AG04450 (cell line): ENCODE data around the gene C1orf21. TPM values are rescaled to one million over a fixed set of nuclear protein-coding genes. Genes with fewer than 3 reads are reported as not detected.

Experiments
- CTCF ChIA-PET: fragments of 300-600, 350-600 bp; formaldehyde crosslinking; extraction: SDS; loops from one replicate; lab custom pipeline; 2022; ENCODE audit warnings: antibody characterized with exemption, inconsistent platforms; lab: Charles Lee
- POLR2A ChIA-PET: fragments of 350-600 bp; formaldehyde crosslinking; extraction: SDS; loops from one replicate; lab custom pipeline; 2021; ENCODE audit warnings: antibody characterized with exemption, inconsistent platforms; lab: Yijun Ruan, JAX
- DNase-seq: peaks from one replicate; pipeline ENCODE4 v3.0.0-alpha.2; 2011; ENCODE audit warnings: low read depth, low spot score
- H3K27ac ChIP-seq: one replicate; pipeline ENCODE4 v1.5.1; 2012; ENCODE audit warnings: low read depth, low read length, control low read depth
- H3K27me3 ChIP-seq: one replicate; pipeline ENCODE4 v1.6.0; 2012; ENCODE audit warnings: low read length; ENCODE audit not compliant: control insufficient read depth, insufficient read depth
- H3K4me3 ChIP-seq: 2 replicates; pipeline ENCODE4 v1.5.1; 2011; ENCODE audit warnings: mild to moderate bottlenecking, low read depth, low read length, control low read depth
- H3K9me3 ChIP-seq: 2 replicates; pipeline ENCODE4 v1.5.1; 2012; ENCODE audit warnings: low read length; ENCODE audit not compliant: control insufficient read depth, insufficient read depth
- polyA plus RNA-seq: library from polyadenylated mRNA; depleted of rRNA; stranded (reverse); fragments of >200 nt; gene quantifications from 2 replicates; pipeline ENCODE4 v1.2.3, GENCODE V29; 2011
- TF ChIP-seq, protein P1 (sequence below): IDR thresholded peaks from 2 replicates; pipeline ENCODE4 v1.5.1; 2011; ENCODE audit warnings: low read depth, low read length, control low read depth, inconsistent platforms

Gene C1orf21
- polyA plus RNA-seq, 1 experiment: 29.5 TPM

DNA sequence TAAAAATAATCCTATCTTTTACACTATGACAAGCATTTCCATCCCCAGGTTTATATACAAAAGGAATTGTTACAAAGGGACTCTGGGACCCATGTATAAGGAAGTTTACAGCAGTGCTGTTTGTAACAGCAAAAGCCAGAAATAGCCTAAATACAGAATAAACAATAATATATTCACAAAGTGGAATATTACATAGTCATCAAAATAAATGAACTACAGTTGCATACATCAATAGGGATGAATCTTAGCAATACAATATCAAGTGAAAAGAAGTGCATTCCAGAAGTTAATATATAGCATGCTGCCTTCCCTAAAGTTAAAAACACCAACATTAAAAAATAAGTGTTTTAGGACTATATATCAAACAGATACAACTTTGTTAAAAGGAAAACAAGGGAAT lies 290.5 kb downstream of the C1orf21 start:
- no peak for DNase-seq
- ChIA-PET CTCF (interaction anchor here (1.6 to 6.2 kb wide), 3 partner anchors 12 to 15 kb away, joined by 3 to 37 read pairs (median 4); no protein-coding TSS in a partner anchor), POLR2A (no interaction called here)
- H3K27me3 ChIP-seq: no peaks in the 10 kb centered on the region
- TF ChIP-seq, protein P1, sequence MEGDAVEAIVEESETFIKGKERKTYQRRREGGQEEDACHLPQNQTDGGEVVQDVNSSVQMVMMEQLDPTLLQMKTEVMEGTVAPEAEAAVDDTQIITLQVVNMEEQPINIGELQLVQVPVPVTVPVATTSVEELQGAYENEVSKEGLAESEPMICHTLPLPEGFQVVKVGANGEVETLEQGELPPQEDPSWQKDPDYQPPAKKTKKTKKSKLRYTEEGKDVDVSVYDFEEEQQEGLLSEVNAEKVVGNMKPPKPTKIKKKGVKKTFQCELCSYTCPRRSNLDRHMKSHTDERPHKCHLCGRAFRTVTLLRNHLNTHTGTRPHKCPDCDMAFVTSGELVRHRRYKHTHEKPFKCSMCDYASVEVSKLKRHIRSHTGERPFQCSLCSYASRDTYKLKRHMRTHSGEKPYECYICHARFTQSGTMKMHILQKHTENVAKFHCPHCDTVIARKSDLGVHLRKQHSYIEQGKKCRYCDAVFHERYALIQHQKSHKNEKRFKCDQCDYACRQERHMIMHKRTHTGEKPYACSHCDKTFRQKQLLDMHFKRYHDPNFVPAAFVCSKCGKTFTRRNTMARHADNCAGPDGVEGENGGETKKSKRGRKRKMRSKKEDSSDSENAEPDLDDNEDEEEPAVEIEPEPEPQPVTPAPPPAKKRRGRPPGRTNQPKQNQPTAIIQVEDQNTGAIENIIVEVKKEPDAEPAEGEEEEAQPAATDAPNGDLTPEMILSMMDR: no peak
- H3K27ac ChIP-seq: no peak overlapping the region
- H3K4me3 ChIP-seq: no peak overlapping the region
- H3K9me3 ChIP-seq: no peaks in the 10 kb centered on the region; the same call in 1 of the 2 replicates
